Measurements from ENCODE around the gene SLC66A3. TPM values are rescaled to one million over a fixed set of nuclear protein-coding genes. Genes with fewer than 3 reads are reported as not detected.

Gene SLC66A3
- total RNA-seq, 1 experiment from 2014 or later, result 13.3 TPM

GRCh38 chr2:11186145-11186544 is 30.9 kb downstream of the SLC66A3 start:
- H3K23ac ChIP-seq (ENCODE audit: insufficient read length, low read depth, low read length), result no peak overlapping the region
- H3K56ac ChIP-seq (ENCODE audit: insufficient read length, low read depth, low read length), result no peak overlapping the region
- H3K4me3 Mint-ChIP-seq, result no peak overlapping the region
- H3K14ac ChIP-seq (ENCODE audit: insufficient read depth, low read length), result no peak overlapping the region
- no peak overlapping the region for H3K4me2 ChIP-seq (ENCODE audit: insufficient read depth, insufficient read length, low read length)
- no peak overlapping the region for H2AFZ ChIP-seq (ENCODE audit: low read length)
- H3K4ac ChIP-seq (ENCODE audit: low read depth, low read length), result no peak overlapping the region
- H3K23me2 ChIP-seq (ENCODE audit: insufficient read length, low read depth, low read length, poor library complexity, severe bottlenecking), result no peaks in the 10 kb centered on the region
- H2AK5ac ChIP-seq (ENCODE audit: insufficient read length, low read length), result no peak overlapping the region
- no peak overlapping the region for H3K27ac ChIP-seq (ENCODE audit: insufficient read length, low read depth, low read length)
- no peaks in the 10 kb centered on the region for H3K27me3 Mint-ChIP-seq (ENCODE audit: low read depth)
- no peaks in the 10 kb centered on the region for H3K79me2 ChIP-seq (ENCODE audit: insufficient read depth, low read length)
- no peaks in the 10 kb centered on the region for H3K4me1 Mint-ChIP-seq
- no peaks in the 10 kb centered on the region for H3K9me3 ChIP-seq (ENCODE audit: control insufficient read depth, low read depth, low read length)
- no peak overlapping the region for H2BK12ac ChIP-seq (ENCODE audit: insufficient read length, low read depth, low read length)
- H2BK15ac ChIP-seq (ENCODE audit: low read depth, low read length), result no peak overlapping the region
- no peak overlapping the region for H2BK5ac ChIP-seq (ENCODE audit: insufficient read length, low read length)
- H3K79me1 ChIP-seq (ENCODE audit: insufficient read depth, low read depth, low read length, poor library complexity, severe bottlenecking), result no peaks in the 10 kb centered on the region
- no CpG with 5 or more reads among the region's 6 CpGs for WGBS (ENCODE audit: extremely low coverage, insufficient read length, low lambda C conversion rate)
- no peak overlapping the region for H4K91ac ChIP-seq (ENCODE audit: insufficient read length, low read depth, low read length)
- H4K20me1 ChIP-seq (ENCODE audit: control insufficient read depth, insufficient read depth, insufficient read length), result no peaks in the 10 kb centered on the region
- H3K9me3 Mint-ChIP-seq, result no peaks in the 10 kb centered on the region
- no peak overlapping the region for H2BK20ac ChIP-seq (ENCODE audit: low read depth, low read length, poor library complexity, severe bottlenecking)
- no peaks in the 10 kb centered on the region for H3K27me3 ChIP-seq (ENCODE audit: insufficient read depth, low read length)
- H3K9ac ChIP-seq (ENCODE audit: extremely low read depth, insufficient read length, low read length), result no peak overlapping the region
- H4K5ac ChIP-seq (ENCODE audit: insufficient read length, low read depth, low read length), result no peak overlapping the region
- H4K8ac ChIP-seq (replicated peaks; ENCODE audit: insufficient read length, low read depth, low read length), result no peak overlapping the region
- H3T11ph ChIP-seq (ENCODE audit: low read length), result no peak overlapping the region
- peak overlapping the region in 1 of 3 experiments; percentile 71; a peak in 3 of 7 replicates for H3K27ac Mint-ChIP-seq
- H2BK120ac ChIP-seq (ENCODE audit: low read depth, low read length, poor library complexity, severe bottlenecking), result no peak overlapping the region
- H3K18ac ChIP-seq (ENCODE audit: insufficient read length, low read depth, low read length), result no peak overlapping the region
- TF ChIP-seq CTCF (conservative IDR thresholded peaks at IDR 0.05), result no peak
- no peak for DNase-seq
- H3K4me1 ChIP-seq (ENCODE audit: insufficient read depth, low read length), result no peaks in the 10 kb centered on the region
- H3K36me3 Mint-ChIP-seq (ENCODE audit: insufficient read depth in 1 of 3, low read depth in 3 of 3), result peaks cover 0 to 25% (median 19%) of the 10 kb centered on the region in 3 experiments; a peak in 5 of 7 replicates
